Amniotic epithelial cell (primary cell): ENCODE results near the gene ENTPD8.
"Not testable (repeated sequence)": the region's sequence is repeated elsewhere in the genome, so short reads cannot be mapped to it uniquely, and the experiment has no call there.

Source experiments
- DNase-seq: peaks from one replicate; pipeline ENCODE4 v3.0.0-alpha.2; 2010; ENCODE audit warnings: low read depth

Gene ENTPD8

GRCh38 chr9:137394866-137395665 lies 46.1 kb downstream of the ENTPD8 start:
- no peak for DNase-seq

- DNase-seq: no peak
Observed at GRCh38 chr9:137393176-137394150, 47.7 kb downstream of the ENTPD8 start.

GRCh38 chr9:137392232-137393007 lies 48.7 kb downstream of the ENTPD8 start:
- no peak for DNase-seq

- no peak for DNase-seq
Observed at GRCh38 chr9:137391411-137391754, 49.8 kb downstream of the ENTPD8 start.

GRCh38 chr9:137390553-137391410 lies 50.4 kb downstream of the ENTPD8 start:
- DNase-seq: no peak

- DNase-seq: no peak
Observed at GRCh38 chr9:137389428-137389746, 51.8 kb downstream of the ENTPD8 start.

GRCh38 chr9:137388589-137389427 lies 52.3 kb downstream of the ENTPD8 start:
- DNase-seq: no peak

GRCh38 chr9:137387891-137388560 lies 53.1 kb downstream of the ENTPD8 start:
- DNase-seq: no peak

- DNase-seq: no peak
Observed at GRCh38 chr9:137387114-137387890, 53.9 kb downstream of the ENTPD8 start.

- DNase-seq: not testable (repeated sequence)
Observed at GRCh38 chr9:137386507-137387113, 54.5 kb downstream of the ENTPD8 start.

- DNase-seq: no peak
Observed at GRCh38 chr9:137385061-137385655, 56.0 kb downstream of the ENTPD8 start.
